GM18951 (cell line): ENCODE results near the gene CEP152.

ENCODE experiments used
- POLR2A ChIP-seq: IDR thresholded peaks from 4 replicates; pipeline ENCODE4 v1.6.1; 2011; ENCODE audit warnings: mild to moderate bottlenecking; ENCODE audit not compliant: insufficient read length, insufficient read depth; ENCODE audit errors: extremely low read depth
- in situ Hi-C: fragments of 300-500 bp; cut with MboI; formaldehyde crosslinking; loops from one replicate; pipeline ENCODE4 v1.12.0; 2022; ENCODE audit warnings: low sequenced_read_pairs, mixed read lengths, inconsistent platforms; ENCODE audit not compliant: unreplicated experiment

CEP152 gene

GRCh38 chr15:48696627-48697312 lies 114.1 kb downstream of the CEP152 start:
- TF ChIP-seq POLR2A, result no peak
- in situ Hi-C loops, result no loop called here

GRCh38 chr15:48695827-48696573 lies 114.9 kb downstream of the CEP152 start:
- no peak for TF ChIP-seq POLR2A
- in situ Hi-C loops, result no loop called here

DNA sequence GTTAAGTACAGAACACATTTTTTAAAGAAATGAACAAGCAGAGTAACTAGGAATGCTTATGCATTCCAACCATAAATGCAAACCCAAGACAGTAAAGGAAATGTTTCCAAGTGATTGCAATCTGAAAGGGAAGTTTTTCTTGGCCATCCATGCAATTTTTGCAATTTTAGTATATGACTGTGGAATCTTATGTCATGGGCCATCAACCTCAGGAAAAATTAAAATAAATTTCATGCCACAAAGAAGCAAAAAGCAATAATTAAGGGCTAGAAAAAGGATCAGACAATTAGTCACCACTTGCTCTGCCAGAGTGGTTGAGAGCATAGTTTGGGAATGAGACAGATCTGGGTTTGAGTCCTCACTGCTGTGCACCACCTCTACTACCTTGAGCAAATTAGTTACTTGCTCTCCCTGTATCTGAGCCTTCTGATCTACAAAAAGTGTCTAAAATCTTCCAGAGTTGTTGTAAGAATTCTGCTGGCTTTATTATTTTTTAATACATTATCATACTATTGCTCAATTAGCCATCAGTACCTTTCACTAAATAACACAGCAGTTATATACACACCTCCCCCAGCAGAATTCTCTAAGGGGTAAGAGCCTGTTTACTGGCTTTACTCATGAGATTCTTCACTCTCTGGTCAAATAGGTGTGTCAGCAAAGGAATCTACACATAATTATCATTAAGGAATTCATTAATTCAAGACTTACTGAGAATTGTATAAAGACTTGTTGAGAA lies 115.6 kb downstream of the CEP152 start:
- in situ Hi-C loops, result no loop called here
- TF ChIP-seq POLR2A, result no peak

- no peak for TF ChIP-seq POLR2A
- in situ Hi-C loops, result no loop called here
Observed at GRCh38 chr15:48693484-48693883, 117.4 kb downstream of the CEP152 start.

DNA sequence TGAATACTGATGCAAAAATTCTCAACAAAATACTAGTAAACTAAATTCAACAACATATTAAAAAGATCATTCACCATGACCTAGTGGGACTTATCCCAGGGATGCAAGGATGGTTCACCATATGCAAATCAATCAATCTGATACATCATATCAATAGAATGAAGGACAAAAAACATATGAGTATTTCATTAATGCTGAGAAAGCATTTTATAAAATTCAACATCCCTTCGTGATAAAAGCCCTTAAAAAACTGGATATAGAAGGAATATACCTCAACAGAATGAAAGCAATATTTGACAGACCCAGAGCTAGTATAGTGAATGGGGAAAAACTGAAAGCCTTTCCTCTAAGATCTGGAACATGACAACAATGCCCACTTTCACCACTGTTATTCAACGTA lies 122.4 kb downstream of the CEP152 start:
- in situ Hi-C loops, result no loop called here
- no peak for TF ChIP-seq POLR2A
